PFSK-1 (cell line): ENCODE measurements around the gene CRBN.

Experiments used
- POLR2AphosphoS5 ChIP-seq: IDR thresholded peaks from 2 replicates; pipeline ENCODE4 v1.6.1; 2012; ENCODE audit warnings: low read depth, mild to moderate bottlenecking, control low read depth, low read length, moderate library complexity
- REST ChIP-seq, 2 experiments: IDR thresholded peaks; 2 replicates each; pipeline versions ENCODE4 v1.6.1 to v1.8.0; 2011 to 2012; ENCODE audit warnings: low read depth in 2 of 2, low read length in 2 of 2, control low read depth in 1 of 2, inconsistent platforms in 1 of 2, mild to moderate bottlenecking in 1 of 2, moderate library complexity in 1 of 2; ENCODE audit not compliant: insufficient read depth in 1 of 2
- SIN3A ChIP-seq: IDR thresholded peaks from 2 replicates; pipeline ENCODE4 v1.6.1; 2012; ENCODE audit warnings: mild to moderate bottlenecking, low read length, moderate library complexity, borderline replicate concordance; ENCODE audit not compliant: insufficient read depth
- TAF1 ChIP-seq: IDR thresholded peaks from 2 replicates; pipeline ENCODE4 v1.6.1; 2012; ENCODE audit warnings: low read length, control low read depth, borderline replicate concordance; ENCODE audit not compliant: insufficient read depth

GRCh38 chr3:3201611-3202010 lies 22.1 kb upstream of the CRBN start:
- TF ChIP-seq REST (IDR thresholded peaks at IDR 0.05; ENCODE audit: insufficient read depth in 1 of 2, low read depth in 2 of 2, low read length in 2 of 2) (no peak), POLR2AphosphoS5 (no peak), SIN3A (no peak), TAF1 (no peak)
